Measurements from ENCODE around the gene MCUB.
"Not testable (repeated sequence)": the region's sequence is repeated elsewhere in the genome, so short reads cannot be mapped to it uniquely, and the experiment has no call there.

Gene MCUB

GRCh38 chr4:109645874-109646710 is 86.0 kb downstream of the MCUB start:
- no peak for DNase-seq

- DNase-seq = no peak
Observed at GRCh38 chr4:109648266-109648996, 88.4 kb downstream of the MCUB start.

GRCh38 chr4:109648997-109649575 is 89.0 kb downstream of the MCUB start:
- DNase-seq = no peak

DNA sequence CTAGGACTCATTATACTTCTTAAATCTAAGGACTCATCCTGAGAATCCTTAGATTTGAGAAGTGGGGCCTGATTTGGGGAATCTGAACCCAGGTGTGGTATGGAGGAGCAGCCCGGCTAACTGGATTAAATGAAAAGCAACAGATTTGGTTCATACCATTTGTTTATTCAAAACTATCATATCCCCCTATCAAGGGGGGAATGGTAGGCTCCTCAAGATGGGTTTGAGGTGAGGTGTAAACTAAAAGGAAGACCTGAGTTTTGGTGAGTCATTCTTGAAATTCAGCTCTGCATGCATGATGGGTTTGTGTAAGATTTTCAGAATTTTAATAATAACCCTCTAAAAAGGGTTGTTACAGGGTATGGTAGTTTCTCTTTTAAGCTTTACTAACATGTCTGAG is 89.8 kb downstream of the MCUB start:
- DNase-seq = no peak

DNA sequence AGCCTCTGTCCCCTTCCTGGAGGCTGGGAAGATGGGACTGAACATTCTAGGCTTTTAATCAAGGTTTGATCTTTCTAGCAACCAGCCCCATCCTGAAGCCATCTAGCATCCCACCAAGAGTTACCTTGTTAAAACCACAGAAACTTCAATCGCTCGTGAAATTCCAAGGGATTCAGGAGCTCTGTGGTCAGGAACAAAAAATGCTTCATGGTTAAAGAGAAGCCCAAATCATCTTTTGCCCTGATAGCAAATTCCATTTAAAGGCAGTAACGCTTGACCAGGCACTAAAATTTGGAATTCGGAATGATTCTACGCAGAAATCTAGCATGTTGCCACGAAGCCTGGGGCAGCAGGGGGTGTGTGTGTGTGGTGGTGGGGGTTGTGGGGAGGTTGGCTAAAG is 95.3 kb downstream of the MCUB start:
- no peak for DNase-seq

DNA sequence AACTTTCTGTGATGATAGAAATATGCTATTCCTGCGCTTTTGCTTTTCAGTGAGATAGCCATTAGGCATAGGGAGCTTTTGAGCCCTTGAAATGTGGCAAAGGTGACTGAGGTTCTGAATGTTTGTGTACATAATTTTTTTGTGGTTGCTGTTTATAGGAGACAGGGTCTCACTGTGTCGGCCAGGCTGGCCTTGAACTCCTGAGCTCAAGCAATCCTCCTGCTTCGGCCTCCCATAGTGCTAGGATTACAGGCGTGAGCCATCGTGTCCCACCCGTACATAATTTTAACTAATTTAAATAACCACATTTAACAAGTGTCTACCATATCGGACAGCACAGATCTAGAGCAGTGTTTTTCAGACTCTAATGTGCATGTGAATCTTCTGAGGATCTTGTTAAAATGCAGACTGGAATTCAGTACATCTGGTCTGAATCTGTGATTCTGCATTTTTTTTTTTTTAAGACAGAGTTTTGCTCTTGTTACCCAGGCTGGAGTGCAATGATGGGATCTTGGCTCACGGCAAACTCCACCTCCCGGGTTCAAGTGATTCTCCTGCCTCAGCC is 97.9 kb downstream of the MCUB start:
- no peak for DNase-seq

GRCh38 chr4:109658871-109659410 is 98.9 kb downstream of the MCUB start:
- no peak for DNase-seq

DNA sequence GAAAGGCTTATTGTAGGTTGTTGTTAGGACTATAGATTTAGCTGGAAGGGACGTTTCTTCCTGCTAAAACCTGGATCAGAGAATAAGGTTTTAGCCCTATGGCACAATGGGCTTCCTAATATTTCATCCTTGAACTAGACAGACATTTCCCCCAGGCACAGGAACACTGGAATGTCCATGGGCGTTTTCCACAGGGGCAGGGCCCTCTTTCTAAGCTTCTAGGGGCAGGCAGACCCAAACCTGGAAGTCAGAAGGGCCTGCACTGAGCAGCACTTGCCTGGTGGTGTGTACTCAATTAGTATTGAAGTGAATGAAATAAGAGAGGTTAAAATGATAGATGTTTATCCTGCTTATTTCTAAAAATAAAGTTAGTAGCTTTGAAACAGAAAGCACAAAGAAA is 102.1 kb downstream of the MCUB start:
- DNase-seq = no peak

DNA sequence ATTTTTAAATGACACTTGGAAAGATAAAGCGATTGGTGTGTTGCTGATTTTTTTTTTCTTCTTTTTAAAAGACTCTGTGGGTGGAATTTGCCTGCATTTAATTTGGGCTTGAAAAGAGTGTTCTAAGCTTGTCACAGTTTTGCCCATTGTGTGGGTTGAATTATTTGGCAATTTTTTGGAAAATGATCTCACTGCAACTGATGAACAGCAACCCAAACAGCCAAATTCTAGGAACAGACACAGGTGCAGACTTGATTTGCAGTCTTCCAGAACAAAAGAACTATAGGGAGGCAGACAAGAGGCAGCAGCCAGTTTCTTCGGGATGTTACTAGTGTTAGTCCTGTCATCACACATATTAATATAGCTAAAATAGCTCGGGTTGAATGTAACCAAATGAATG is 102.7 kb downstream of the MCUB start:
- no peak for DNase-seq

- no peak for DNase-seq
Observed at GRCh38 chr4:109665783-109666485, 105.9 kb downstream of the MCUB start.

GRCh38 chr4:109671350-109671749 is 111.3 kb downstream of the MCUB start:
- no peak for DNase-seq

GRCh38 chr4:109672169-109672930 is 112.3 kb downstream of the MCUB start:
- DNase-seq = no peak

DNA sequence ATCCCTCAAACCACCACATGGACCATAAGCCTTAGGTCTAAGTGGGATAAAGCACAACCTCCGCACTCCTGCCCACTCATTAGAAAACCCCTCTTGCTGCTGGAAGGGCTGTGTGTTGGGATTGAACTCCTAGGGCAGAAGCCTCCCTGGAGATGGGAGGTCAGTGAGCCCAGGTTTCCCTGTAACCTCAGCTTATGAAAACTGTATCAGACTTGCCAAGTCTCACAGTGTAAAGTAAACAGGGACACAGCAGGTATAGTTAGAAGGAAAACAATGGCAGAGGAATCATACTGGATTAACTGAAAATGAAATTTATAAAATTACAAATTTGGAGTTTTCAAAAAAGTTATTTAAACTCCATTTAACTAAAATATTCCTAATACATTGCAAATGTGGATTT is 113.3 kb downstream of the MCUB start:
- DNase-seq = no peak

DNA sequence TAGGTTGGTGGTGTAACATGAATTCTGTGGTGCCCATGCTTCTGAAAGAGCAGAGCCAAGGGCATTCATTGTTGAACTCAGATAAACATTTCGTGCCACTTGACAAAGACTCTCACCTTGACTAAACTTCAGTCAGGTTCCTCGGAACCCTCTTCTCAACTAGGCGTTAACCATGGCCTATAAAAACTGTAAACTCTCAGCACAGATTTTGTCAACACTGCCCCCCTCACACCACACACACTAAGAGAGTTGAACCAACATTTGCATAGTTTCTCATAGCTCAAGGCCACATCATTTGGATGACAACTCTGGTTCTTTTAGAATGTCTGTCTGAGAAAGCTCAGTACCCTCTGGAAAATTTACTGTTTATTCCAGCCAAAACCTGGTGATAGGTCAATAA is 115.1 kb downstream of the MCUB start:
- DNase-seq = no peak

GRCh38 chr4:109675843-109676242 is 115.8 kb downstream of the MCUB start:
- DNase-seq = no peak

DNA sequence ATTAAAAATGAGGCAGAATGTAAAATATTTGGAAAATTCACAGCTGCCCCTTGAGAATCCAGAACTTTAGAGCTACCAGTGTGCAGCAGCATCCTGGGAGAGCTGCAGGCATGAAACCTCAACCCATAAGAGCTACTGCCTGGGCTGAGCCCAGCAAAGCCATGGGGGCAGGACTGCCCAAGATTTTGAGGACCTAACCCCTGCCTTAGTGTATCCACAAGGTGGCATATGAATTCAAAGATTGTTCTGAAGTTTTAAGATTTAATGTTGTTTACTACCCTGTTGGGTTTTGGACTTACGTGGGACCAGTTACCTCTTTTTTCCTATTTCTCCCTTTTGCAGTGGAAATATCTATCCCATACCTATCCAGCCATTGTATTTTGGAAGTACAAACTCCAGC is 116.8 kb downstream of the MCUB start:
- DNase-seq = no peak

DNA sequence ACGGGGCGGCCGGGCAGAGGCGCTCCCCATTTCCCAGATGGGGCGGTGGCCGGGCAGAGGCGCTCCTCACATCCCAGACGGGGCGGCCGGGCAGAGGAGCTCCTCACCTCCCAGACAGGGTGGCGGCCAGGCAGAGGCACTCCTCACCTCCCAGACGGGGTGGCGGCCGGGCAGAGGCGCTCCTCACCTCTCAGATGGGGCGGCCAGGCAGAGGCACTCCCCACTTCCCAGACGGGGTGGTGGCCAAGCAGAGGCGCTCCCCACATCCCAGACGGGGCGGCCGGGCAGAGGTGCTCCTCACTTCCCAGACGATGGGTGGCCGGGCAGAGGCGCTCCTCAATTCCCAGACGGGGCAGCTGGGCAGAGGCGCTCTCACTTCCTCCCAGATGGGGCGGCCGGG is 118.4 kb downstream of the MCUB start:
- not testable (repeated sequence) for DNase-seq

- DNase-seq = not testable (repeated sequence)
Observed at GRCh38 chr4:109678925-109679324, 118.9 kb downstream of the MCUB start.

- DNase-seq = no peak
Observed at GRCh38 chr4:109682875-109683274, 122.8 kb downstream of the MCUB start.

- no peak for DNase-seq
Observed at GRCh38 chr4:109683621-109684253, 123.7 kb downstream of the MCUB start.

GRCh38 chr4:109684727-109685126 is 124.7 kb downstream of the MCUB start:
- no peak for DNase-seq

Data from bone marrow (tissue), 2 donors.